ENCODE results near the gene GATC. TPM values are rescaled to one million over a fixed set of nuclear protein-coding genes. Genes with fewer than 3 reads are reported as not detected.

GATC gene
- total and polyA plus RNA-seq, 2 of the 4 experiments (the other 2 are of a cell fraction) = 8.7 to 16.5 TPM

DNA sequence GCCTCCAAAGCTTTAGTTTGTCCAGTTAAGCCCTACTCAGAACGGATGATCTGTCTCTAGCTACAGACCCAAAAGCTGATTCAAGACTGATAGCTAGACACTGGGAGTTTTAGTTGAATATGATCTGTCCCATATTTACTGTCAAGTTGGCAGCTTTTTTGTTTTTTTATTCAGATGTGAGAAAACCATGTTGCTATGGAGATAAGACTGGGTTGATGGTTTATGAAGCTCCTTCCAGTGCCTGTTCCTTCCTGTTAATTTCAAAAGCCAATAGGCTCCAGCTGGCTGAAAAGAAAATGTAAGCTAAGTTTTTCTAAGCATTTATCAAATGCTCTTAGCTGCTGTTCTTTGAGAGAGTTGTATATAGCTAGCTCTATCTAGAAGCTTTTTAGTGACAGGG, 54.3 kb downstream of the GATC start:
- 60% methylated on average over 1 of the region's 1 CpG; no CpG with 5 or more reads in 1 of the 2 experiments for WGBS, 2 experiments (ENCODE audit: extremely low coverage in 2 of 2, insufficient read length in 1 of 2)

More for the DNA sequence above, 54.3 kb downstream of the GATC start:
- Histone ChIP-seq H3K18ac (ENCODE audit: low read depth, low read length) (no peak overlapping the region), H3K4ac (ENCODE audit: low read depth, low read length) (no peak overlapping the region), H3K27ac (ENCODE audit: insufficient read depth, low read length) (no peak overlapping the region), H3K27me3 (ENCODE audit: control insufficient read depth, insufficient read depth, low read length) (no peaks in the 10 kb centered on the region), H3K4me1 (ENCODE audit: control insufficient read depth, insufficient read depth, low read length) (no peaks in the 10 kb centered on the region; the same call in 1 of the 2 replicates), H2AK5ac (ENCODE audit: low read depth, low read length) (no peak overlapping the region), H2BK15ac (ENCODE audit: low read depth, low read length) (no peak overlapping the region), H3K36me3 (ENCODE audit: control insufficient read depth, insufficient read depth, low read length) (peaks cover 18% of the 10 kb centered on the region), H3K56ac (ENCODE audit: extremely low read depth, insufficient read depth, low read length) (no peak overlapping the region), H3K14ac (replicated peaks; ENCODE audit: low read depth, low read length) (no peak overlapping the region), H2BK20ac (ENCODE audit: low read depth, low read length) (no peak overlapping the region), H3K9me1 (ENCODE audit: insufficient read depth, low read length) (no peaks in the 10 kb centered on the region), H4K91ac (ENCODE audit: insufficient read depth, low read depth, low read length) (no peak overlapping the region), H3K23ac (ENCODE audit: low read depth, low read length) (no peak overlapping the region), H4K8ac (ENCODE audit: low read depth in 2 of 2, low read length in 2 of 2) (no peak overlapping the region), H2AFZ (replicated peaks; ENCODE audit: low read length, poor library complexity) (no peak overlapping the region), H3K4me2 (ENCODE audit: low read depth, low read length) (no peak overlapping the region), H2AK9ac (replicated peaks; ENCODE audit: low read depth, low read length, poor library complexity) (no peak overlapping the region), H3K9me3 (ENCODE audit: control insufficient read depth, insufficient read depth, low read length) (no peaks in the 10 kb centered on the region), H3K9ac (ENCODE audit: low read depth, low read length) (no peak overlapping the region), H4K20me1 (ENCODE audit: insufficient read depth, low read length) (peaks cover 27% of the 10 kb centered on the region), H3K4me3 (ENCODE audit: insufficient read depth, low read depth, low read length) (no peak overlapping the region), H3K79me1 (ENCODE audit: low read depth in 1 of 2, low read length in 2 of 2) (peaks cover 4 to 23% of the 10 kb centered on the region in 2 experiments), H2BK120ac (ENCODE audit: low read depth, low read length) (no peak overlapping the region), H2BK5ac (ENCODE audit: low read depth, low read length, poor library complexity, severe bottlenecking) (no peak overlapping the region), H4K5ac (ENCODE audit: low read depth, low read length) (no peak overlapping the region)
- dilution Hi-C loops (cut with HindIII; ENCODE audit: low sequenced_read_pairs, unreplicated experiment) (no loop called here), in situ Hi-C loops (cut with MboI; ENCODE audit: low sequenced_read_pairs) (no loop called here), intact Hi-C loops (cut with micrococcal nuclease) (no loop called here)
- TF ChIP-seq RCOR1 (IDR thresholded peaks at IDR 0.05; ENCODE audit: insufficient replicate concordance, low read length) = no peak
- TF ChIP-seq RFX5 (IDR thresholded peaks at IDR 0.05; ENCODE audit: low read depth, low read length) = no peak
- TF ChIP-seq ELK1 (IDR thresholded peaks at IDR 0.05; ENCODE audit: borderline replicate concordance, low read depth, low read length) = no peak
- TF ChIP-seq NFE2L2 (IDR thresholded peaks at IDR 0.05; ENCODE audit: low read depth, low read length) = no peak
- TF ChIP-seq RAD21 (IDR thresholded peaks at IDR 0.05; ENCODE audit: low read length) = no peak
- no peak for TF ChIP-seq FOS (IDR thresholded peaks at IDR 0.05; ENCODE audit: low read depth, low read length)
- no peak for TF ChIP-seq CTCF (conservative IDR thresholded peaks at IDR 0.05; ENCODE audit: low read depth, low read length)
- TF ChIP-seq SMC3 (IDR thresholded peaks at IDR 0.05; ENCODE audit: low read depth, low read length) = no peak
- TF ChIP-seq CEBPB (IDR thresholded peaks at IDR 0.05; ENCODE audit: low read depth, low read length) = no peak
- TF ChIP-seq MXI1 (IDR thresholded peaks at IDR 0.05; ENCODE audit: borderline replicate concordance, low read depth, low read length) = no peak
- TF ChIP-seq MAFK (IDR thresholded peaks at IDR 0.05; ENCODE audit: low read depth, low read length) = no peak
- TF ChIP-seq BHLHE40 (IDR thresholded peaks at IDR 0.05; ENCODE audit: low read depth, low read length) = no peak
- no peak for ATAC-seq (ENCODE audit: low read depth)
- no TSS peak for BruUV-seq (replicated peaks)
- POLR2A ChIA-PET (ENCODE audit: unreplicated experiment) = no interaction called here
- CTCF ChIA-PET = no interaction called here
- peak; percentile 30 for DNase-seq
